Measurements from ENCODE around the gene PLEKHF1.

PLEKHF1 gene

DNA sequence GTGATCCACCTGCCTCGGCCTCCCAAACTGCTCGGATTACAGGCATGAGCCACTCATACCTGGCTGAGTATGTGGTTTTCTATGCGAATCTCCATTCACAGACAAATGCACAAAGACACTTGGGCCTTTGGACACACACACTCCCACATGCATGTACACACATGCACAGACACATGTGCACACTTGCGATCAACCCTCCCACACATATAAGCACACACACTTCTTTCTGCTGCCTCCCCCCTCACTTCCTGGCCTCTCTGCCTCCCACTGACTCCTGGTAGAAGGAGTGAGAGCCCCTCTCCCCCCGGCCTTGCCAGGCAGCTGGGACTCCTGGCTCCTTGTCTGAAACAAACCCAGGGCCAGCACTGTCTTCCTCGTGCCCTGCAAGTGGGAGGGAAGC lies 29.3 kb upstream of the PLEKHF1 start:
- DNase-seq = no peak

DNA sequence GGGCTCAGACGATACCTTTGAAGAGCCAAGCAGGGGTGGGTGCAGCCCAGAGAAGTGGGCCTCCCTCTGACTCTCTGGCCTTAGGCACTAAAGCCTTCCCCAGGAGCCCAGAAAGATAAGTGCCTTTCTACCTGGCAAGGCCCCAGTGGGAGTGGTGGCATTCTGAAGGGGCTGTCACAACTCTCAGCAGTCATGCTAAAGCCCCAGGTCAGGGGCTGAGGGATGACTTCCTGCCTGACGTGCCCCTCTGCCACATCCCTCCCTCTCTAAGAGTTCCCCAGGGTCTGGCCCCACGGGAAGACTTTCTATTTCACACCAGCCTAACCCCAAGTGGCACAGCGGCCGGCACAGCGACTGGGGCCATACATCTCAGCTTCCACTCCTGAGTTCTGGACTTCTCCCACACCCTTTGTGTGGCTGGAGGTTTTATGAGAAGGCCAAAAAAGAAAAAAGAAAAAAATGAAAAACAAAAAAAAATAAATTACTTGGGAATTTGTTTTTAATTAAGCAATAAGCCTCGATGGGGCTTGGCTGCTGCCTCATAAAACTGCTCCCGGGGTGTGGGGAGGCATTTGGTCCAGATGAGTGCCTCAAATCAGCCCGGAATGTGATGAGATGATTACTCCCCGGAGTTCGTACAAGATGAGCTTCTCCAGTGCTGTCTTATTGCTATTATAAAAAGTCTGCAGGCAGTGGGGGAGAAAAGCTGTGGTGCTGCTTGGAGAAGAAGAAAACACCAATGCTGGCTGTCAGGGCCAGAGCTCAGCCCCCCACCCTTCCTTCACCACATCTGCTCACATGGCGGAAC lies 28.5 kb upstream of the PLEKHF1 start:
- DNase-seq = no peak

DNA sequence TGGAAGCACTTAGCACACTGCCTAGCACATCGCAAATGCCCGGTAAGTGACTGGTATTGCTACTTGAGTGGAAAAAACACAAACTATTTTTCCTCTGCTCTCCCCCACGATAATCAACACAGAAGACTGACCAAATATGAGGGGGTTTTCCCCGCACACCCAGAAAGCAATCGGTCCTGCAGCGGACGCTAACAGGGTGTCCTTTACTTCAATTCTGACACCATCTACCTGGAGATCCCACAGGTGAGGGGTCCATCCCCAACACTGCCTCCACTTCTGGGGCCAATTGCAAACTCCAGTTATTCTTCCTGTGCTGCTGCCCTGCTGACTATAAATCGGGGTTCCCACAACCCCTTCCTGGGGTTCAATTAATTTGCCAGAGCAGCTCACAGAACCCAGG lies 26.2 kb upstream of the PLEKHF1 start:
- no peak for DNase-seq

DNA sequence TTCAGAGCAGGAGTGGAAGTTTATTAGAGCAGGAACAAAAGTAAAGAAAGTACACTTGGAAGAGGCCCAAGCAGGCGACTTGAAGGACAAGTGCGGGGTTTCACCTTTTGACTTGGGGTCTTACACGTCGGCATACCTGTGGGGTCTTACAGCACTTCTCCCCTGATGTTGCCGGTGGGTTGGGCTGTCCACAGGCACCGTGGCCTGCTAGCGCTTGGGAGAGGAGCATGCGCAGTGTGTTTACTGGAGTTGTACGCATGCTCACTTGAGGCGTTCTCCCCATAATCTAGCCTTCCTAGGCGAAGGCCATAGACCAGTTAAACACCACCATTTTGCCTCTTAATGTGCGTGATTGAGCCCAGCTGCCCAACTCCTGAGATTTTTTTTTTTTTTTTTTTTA lies 25.0 kb upstream of the PLEKHF1 start:
- no peak for DNase-seq

DNA sequence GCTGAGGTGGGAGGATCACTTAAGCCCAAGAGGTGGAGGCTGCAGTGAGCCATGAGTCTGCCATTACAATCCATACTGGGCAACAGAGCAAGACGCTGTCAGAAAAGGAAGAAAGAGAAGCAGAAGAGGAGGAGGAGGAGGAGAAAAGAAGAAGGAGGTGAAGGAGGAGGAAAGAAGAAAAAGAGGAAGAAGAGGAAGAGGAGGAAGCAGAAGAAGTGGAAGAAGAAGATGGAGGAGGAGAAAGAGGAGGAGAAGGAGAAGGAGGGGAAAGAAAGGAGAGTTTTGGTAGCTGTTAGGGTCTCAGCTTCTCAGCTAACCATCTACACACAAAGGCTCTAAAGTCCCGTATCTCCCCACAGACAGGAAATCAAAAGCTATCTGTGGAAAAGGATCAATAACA lies 23.7 kb upstream of the PLEKHF1 start:
- DNase-seq = no peak

DNA sequence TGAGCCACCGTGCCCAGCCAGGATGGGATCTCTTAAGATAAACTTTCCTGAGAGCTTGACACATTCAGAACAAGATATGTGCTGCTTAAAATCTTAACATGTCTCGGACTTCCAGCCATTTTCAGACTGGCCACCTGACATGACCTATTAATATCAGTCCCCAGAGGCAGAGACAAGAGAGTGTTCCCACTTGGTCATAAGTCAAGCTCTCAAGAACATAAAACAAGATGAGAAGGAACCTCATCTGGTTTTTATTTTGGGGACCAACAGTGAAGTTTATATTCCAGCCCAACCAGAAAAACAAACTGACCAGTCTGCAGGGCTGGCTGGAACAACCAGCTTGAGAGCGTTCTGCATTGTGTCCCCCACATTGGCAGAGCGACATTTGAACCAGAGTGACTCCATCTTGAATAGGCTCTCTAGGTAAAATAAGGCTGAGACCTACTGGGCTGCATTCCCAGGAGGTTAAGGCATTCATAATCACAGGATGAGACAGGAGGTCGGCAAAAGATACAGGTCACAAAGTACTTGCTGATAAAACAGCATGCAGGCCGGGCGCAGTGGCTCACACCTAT lies 21.8 kb upstream of the PLEKHF1 start:
- no peak for DNase-seq

DNA sequence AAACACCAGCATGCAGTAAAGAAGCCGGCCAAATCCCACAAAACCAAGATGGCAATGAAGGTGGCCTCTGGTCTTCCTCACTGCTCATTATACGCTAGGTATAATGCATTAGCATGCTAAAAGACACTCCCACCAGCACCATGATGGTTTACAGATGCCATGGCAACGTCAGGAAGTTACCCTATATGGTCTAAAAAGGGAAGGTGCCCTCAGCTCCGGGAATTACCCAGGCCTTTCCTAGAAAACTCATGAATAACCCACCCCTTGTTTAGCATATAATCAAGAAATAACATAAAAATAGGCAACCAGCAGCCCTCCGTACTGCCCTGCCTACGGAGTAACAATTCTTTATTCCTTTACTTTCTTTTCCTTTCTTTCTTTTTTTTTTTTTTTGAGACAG lies 21.1 kb upstream of the PLEKHF1 start:
- DNase-seq = no peak

DNA sequence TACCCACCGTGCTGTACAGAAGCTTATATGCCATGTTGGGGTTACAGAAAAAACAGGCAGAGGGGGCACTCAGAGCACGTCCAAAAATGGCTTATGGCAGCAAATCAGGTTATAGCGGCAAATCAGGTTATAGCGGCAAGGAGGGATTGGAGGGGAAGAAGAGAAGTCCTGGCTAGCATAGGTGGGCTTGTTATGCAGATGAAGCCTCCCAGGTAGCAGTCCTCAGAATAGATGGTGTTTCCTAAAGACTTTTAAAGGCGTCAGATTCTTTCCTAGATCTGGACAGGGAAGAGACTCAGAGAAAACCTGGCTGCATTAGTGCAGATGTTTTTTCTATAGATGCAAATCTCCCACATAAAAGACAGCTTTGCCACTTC lies 19.8 kb upstream of the PLEKHF1 start:
- no peak for DNase-seq

DNA sequence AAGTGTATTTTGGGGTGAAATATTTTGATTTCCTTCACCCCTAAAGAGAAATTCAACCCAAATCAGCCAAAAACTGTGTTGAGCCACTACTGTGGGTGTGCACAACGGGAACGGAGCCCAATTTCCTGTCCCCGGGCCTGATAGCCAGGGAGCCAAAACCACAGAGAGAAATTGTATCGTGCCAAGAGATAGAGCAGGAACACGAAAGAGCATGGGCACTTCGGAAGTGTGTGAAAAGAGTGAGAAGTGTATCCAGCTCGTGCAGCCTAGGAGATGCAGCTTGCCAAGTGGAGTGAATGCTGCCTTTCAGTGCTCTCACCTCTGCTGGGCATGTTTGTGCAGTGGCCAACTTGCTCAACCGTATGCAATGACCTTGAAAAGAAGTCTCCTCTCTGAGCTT lies 19.4 kb upstream of the PLEKHF1 start:
- no peak for DNase-seq

DNA sequence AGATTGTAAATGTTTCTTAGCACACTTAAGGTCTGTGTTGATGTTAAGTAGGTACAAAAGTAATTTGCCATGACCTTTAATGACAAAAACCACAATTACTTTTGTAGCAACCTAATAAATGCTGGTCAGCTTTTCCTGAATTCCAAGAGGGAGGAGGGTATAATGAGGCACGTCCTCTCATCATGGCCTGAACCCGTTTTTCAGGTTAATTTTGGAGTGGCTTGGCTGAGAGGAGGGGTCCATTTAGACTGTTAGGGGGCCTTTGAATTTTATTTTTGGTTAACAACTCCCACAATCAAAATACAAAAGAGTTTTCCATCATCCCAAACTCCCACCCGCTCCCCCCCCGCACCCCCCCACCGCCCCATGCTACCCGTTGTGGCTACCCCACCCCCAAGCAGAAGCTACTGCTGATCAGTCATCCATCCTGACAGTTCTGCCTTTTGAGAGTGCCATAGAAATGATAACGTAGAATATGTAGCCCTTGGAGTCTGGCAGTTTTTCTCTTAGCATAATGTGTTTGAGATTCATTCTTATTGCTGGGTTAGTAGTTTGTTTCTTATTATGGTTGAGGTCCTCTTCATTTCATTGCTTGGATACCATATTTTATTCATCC lies 14.4 kb upstream of the PLEKHF1 start:
- DNase-seq = no peak

DNA sequence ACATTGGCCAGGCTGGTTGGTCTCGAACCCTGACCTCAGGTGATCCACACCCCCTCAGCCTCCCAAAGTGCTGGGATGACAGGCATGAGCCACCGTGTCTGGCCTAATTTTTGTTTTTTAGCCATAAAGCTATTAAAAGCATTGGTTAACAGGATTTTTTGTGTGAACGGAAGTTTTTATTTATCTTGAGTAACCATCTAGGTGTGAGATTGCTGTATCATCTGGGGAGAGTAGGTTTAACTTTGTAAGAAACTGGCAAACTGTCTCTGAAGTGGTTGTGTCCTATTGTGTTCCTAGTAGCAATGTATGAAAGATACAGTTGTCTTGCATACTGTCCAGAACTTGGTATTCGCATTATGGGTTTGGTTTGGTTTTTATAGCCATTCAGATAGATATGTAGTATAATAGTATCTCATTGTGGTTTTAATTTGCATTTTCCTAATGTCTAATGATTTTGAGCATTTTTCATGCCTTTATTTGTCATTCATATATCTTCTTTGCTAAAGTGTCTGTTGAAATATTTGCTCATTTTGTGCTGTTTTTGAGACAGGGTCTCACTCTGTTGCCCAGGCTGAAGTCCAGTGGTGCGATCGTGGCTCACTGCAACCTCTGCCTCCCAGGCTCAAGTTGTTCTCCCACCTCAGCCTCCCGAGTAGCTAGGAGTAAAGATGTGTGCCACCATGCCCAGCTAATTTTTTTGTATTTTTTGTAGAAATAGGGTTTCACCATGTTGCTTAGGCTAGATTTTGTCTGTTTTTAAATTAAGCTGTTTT lies 13.5 kb upstream of the PLEKHF1 start:
- DNase-seq = no peak

DNA sequence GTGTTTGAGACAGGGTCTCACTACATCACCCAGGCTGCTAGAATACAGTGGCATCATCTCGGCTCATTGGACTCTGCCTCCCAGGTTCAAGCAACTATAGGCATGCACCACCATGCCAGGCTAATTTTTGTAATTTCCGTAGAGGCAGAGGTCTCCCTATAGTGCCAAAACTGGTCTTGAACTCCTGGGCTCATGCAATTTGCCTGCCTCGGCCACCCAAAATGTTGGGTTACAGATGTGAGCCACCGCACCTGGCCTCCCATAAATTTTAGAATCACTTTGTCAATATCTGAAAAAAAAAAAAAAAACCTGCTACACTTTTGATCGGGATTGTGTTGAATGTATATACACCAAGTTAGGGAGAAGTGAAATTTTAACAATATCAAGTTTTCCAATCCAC lies 11.9 kb upstream of the PLEKHF1 start:
- no peak for DNase-seq

DNA sequence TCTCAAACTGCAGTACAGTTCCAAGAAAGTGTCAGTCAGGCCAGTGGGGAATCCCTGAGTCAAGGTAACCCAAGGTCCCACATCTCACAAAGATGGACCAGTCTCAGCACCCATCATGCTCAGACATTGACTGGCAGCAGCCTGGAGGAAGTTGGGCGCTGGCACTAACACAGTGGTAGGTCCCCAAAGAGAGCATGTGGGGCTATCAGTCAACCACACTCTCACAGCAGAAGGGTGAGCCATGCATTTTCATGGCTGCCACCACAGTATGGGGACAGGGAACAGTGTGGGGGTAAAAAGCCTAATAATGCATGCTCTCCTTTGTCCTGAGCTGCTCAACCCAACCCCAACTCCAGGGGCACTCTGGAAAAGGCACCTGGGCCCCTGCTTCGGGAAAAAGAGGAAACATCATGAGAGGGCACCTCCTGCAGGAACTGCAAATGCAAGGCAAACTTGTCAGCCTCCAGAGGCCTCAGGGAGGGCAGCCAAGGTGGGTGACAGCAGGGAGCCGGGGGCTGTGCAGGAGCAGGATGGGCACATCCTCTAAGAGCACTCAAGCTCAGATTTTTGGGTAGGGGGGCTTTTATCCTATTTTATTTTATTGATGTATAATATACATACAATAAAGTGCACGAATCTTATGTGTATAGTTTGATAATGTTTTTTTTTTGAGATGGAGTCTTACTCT lies 9.5 kb upstream of the PLEKHF1 start:
- DNase-seq = no peak

DNA sequence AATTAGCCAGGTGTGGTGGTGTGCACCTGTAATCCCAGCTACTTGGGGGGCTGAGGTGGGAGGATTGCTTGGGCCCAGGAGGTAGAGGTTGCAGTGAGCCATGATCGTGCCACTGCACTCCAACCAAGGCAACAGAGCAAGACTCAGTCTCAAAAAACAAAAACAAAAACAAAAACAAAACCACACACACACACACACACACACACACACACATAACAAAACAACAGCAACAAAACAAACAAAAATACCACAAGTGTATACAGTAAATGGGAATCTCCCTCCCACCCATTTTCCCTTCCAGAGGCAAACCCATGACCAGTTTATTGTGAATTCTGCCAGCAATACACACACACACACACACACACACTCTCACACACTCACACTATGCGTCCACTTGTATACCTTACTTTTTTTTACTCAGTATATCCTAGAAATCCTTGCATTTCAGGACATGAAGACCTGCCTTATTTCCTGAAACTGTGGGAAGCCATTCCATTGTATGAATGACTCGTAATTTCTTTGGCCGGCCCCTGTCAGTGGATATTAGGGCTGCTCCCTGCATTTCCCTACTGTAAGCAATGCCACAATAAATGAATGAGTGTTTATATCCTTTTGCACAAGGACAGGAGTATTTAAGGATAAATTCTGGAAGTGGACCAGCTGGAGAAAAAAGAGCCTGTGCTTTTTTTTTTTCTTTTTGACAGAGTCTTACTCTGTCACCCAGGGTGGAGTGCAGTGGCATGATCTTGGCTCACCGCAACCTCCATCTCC lies 6.9 kb upstream of the PLEKHF1 start:
- DNase-seq = no peak

DNA sequence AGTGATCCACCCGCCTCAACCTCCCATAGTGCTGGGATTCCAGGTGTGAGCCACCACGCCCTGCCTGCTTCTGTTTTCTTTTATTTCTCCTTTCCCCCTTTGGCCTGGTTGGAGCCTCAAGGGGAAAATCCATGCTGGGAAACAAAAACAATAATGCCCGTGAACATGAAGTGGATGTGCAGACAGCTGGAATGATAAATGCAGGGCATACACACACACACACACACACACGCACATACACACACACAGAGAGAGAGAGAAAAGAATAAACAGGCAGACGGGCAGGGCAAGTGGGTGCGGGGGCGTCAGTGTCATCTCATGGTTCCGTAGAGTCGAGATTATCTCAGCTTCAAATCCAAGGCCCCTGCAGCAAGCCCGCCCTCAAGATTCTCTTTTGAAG lies 4.4 kb upstream of the PLEKHF1 start:
- DNase-seq = peak; percentile 59 to 68

DNA sequence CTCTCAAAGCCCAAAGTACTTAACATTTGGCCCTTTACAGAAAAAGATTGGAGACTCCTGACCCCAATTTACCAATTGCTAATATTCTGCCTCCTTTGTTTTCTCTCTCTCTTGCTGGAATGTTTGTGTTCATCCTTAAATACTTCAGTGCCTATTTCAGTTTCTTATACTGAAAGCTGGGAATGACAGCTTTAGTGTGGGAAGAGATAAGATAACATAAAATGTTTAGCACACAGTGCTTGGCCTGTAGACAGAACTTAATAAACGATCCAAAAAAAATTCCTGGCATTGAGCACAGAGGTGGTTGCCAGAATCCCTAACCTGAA lies 3.0 kb upstream of the PLEKHF1 start:
- DNase-seq = no peak

DNA sequence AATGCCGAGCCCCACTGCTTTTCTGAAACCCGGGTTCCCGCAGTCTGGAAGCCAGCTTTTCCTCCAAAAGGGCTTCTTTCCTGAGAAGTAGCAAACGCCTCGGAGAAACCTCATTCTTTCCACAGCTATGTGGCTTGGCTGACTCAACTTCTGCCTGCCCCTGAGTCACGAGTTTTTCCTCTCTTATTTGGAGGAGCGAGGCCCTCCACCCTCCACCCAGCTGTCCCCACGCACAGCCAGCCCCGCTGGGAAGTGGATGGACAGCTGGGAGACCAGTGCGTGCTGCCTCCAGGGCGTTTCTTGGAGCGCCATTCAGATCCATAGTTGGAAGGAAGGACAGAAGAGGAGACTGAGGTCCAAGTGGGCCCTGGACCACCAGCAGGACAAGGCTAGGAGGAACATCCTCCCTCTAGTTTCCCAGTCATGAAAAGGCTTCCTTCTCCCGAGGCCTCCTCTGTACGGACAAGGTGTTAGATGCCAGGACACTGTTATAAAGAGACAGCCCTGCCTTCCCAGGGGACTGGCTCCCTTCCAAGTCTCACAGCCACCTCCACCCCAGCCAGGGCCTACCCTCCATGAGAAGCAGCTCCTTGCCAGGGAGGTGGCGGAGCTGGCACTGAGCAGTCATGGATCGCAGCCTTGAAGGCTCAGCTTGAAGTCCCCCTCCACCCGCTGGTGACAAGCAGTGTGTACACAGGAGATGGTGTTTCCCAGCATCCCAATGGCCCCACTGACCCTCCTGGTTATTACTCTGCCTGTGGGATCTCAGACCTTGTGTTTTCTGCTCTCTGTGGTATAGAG lies 2.5 kb upstream of the PLEKHF1 start:
- peak; percentile 38 to 58 for DNase-seq

DNA sequence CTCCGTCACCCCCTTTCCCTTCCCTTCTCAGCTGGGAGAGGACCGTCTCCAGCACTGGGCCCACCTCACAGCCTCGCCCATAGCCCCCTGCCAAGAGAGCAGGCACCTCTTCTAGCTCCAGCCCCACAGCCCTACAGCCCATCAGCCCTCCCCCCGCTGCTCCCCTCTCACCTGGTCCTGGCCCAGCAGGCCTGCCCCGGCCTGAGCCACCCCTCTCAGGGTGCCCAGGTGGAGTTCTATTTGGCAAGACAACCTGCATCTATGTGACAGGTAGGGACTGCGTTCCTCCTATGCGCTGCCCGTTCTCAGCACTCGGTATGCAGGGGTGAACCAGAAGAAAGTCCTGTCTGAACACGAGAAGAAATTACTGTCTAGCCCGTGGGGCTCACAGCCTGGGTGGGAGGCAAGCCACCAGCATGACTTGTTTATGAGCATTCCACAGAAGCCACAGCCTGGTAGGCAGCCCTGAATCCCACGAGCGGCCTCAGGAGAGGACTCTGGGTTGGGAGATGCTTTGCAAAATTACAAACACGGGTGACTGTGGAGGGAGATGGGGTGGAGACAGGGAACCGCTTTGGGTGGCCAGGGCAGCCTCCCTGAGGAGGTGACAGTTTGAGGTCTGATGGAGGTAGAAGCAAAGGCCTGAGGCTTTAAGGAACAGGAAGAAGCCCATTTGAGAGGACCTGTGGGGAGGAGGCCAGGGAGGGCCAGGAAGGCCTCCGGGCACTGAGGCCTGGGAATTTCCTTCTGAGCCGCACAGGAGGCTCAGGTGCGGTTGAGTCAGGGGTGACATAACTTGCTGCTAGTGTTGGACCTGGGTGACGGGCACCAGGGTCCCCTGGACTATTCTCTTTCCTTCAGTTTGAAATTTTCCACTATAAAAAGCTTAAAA lies 1.2 kb upstream of the PLEKHF1 start:
- no peak for DNase-seq

DNA sequence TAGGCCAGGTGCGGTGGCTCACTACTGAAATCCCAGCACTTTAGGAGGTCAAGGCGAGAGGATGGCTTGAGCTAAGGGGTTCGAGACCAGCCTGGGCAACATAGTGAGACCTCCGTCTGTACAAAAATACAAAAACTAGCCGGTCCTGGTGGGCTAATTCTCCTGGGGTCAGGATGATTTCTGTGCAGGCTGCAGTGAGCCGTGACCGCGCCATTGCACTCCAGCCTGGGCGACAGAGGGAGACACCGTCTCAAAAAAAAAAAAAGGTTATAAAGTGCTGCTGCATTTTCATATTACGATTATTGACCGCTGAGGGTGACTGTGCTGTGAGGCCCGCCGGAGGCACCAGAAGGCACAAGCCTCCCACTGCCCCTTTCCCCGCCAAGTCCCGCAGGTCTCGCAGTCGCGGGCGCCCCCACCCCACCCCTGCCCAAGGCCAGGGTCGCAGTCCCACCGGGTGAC lies 477 bp upstream of the PLEKHF1 start:
- DNase-seq = no peak

DNA sequence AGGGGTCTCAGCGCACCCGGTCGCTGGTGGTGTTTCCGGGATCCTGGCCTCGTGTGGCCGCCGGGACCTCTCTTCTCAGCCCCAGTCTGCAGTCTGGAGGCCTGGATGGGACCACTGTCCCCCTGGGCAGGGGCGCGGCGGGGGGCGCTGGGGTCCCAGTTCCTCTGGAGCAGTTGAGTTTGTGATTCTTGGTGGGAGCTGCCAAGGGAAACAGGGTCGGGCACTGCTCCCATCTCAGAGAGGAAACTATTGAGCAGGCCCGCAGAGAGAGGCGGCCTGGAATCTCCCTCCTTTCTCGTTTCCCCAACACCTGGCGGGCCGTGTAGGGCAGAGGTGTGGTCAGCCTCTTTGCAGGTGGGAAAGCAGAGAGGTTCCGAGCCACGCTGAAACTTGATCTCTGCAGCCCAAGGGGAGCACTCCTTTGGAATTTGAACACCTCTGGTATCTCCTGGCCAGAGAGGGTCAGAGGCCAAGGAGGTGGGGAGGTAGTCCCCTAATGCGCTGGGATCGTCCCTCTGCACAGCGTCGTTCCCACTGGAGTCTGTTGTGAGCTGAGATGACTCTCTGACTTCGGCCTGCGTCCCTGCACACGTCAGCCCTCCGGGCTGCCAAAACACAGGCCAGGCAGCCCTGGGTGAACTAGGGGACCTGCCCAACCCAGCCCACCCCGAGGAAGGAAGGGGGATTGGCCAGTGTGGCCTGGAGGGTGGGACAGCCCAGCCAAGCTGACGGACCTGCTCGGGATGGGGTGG lies 741 bp downstream of the PLEKHF1 start:
- DNase-seq = peak in 1 of 2 donors; percentile 33

All from stimulated activated CD4-positive, alpha-beta T cell treated with anti-CD3 and anti-CD28 coated beads, Interleukin-2, amount 100 ng/mL, for 24 hours (primary cell).